GM21515 (cell line): ENCODE measurements around the gene PDGFA.

Source experiments
- ATAC-seq: cut with Tn5 transposase; IDR thresholded peaks from one replicate; pipeline ENCODE4 v1.9.1; 2021; ENCODE audit not compliant: unreplicated experiment

The PDGFA gene

GRCh38 chr7:450036-450435 lies 69.6 kb downstream of the PDGFA start:
- no peak for ATAC-seq

- no peak for ATAC-seq
Measured at GRCh38 chr7:449324-450019, 70.2 kb downstream of the PDGFA start.

- no peak for ATAC-seq
Measured at GRCh38 chr7:447523-447922, 72.1 kb downstream of the PDGFA start.
